ENCODE data around the gene NACC1. TPM values are rescaled to one million over a fixed set of nuclear protein-coding genes. Genes with fewer than 3 reads are reported as not detected.

Gene NACC1
- total RNA-seq, 1 experiment from 2014 or later = 126 TPM

DNA sequence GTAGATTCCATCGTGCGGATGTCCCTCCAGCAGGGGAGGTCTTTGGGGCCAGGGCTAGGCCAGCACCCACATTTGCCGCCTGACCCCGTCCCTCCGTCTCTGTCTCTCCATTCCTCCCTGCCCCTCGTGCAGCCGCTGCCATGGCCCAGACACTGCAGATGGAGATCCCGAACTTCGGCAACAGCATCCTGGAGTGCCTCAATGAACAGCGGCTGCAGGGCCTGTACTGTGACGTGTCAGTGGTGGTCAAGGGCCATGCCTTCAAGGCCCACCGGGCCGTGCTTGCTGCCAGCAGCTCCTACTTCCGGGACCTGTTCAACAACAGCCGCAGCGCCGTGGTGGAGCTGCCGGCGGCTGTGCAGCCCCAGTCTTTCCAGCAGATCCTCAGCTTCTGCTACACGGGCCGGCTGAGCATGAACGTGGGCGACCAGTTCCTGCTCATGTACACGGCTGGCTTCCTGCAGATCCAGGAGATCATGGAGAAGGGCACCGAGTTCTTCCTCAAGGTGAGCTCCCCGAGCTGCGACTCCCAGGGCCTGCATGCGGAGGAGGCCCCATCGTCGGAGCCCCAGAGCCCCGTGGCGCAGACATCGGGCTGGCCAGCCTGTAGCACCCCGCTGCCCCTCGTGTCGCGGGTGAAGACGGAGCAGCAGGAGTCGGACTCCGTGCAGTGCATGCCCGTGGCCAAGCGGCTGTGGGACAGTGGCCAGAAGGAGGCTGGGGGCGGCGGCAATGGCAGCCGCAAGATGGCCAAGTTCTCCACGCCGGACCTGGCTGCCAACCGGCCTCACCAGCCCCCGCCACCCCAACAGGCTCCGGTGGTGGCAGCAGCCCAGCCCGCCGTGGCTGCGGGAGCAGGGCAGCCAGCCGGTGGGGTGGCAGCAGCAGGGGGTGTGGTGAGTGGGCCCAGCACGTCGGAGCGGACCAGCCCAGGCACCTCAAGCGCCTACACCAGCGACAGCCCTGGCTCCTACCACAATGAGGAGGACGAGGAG, 17.3 kb downstream of the NACC1 start:
- DNase-seq (ENCODE audit: low spot score) = no peak
- POLR2A ChIA-PET (ENCODE audit: low non-redundant PET) = interaction anchor here (0.6 kb wide), 1 partner anchor 236 kb away, joined by 3 read pairs; no protein-coding TSS in a partner anchor
- H3K36me3 ChIP-seq (ENCODE audit: insufficient read depth, low read length, poor library complexity, severe bottlenecking) = peaks cover 49% of the 10 kb centered on the region
- H3K9me3 ChIP-seq (ENCODE audit: low read depth, low read length, poor library complexity, severe bottlenecking) = no peaks in the 10 kb centered on the region
- no peaks in the 10 kb centered on the region for H3K27me3 ChIP-seq (replicated peaks; ENCODE audit: insufficient read depth, low read depth, low read length, poor library complexity)
- no peak overlapping the region for H3K4me3 ChIP-seq (ENCODE audit: low read depth, low read length, poor library complexity, severe bottlenecking)
- BruUV-seq (replicated peaks) = no TSS peak
- no peak overlapping the region for H3K27ac ChIP-seq (ENCODE audit: low read depth, low read length, poor library complexity, severe bottlenecking)
- TF ChIP-seq, protein P1, sequence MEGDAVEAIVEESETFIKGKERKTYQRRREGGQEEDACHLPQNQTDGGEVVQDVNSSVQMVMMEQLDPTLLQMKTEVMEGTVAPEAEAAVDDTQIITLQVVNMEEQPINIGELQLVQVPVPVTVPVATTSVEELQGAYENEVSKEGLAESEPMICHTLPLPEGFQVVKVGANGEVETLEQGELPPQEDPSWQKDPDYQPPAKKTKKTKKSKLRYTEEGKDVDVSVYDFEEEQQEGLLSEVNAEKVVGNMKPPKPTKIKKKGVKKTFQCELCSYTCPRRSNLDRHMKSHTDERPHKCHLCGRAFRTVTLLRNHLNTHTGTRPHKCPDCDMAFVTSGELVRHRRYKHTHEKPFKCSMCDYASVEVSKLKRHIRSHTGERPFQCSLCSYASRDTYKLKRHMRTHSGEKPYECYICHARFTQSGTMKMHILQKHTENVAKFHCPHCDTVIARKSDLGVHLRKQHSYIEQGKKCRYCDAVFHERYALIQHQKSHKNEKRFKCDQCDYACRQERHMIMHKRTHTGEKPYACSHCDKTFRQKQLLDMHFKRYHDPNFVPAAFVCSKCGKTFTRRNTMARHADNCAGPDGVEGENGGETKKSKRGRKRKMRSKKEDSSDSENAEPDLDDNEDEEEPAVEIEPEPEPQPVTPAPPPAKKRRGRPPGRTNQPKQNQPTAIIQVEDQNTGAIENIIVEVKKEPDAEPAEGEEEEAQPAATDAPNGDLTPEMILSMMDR (conservative IDR thresholded peaks at IDR 0.05; ENCODE audit: low read depth, low read length) = no peak
- no peak for TF ChIP-seq EZH2 (IDR thresholded peaks at IDR 0.05; ENCODE audit: borderline replicate concordance, low read depth, low read length, poor library complexity, severe bottlenecking)
- intact Hi-C loops (cut with micrococcal nuclease; ENCODE audit: unreplicated experiment) = no loop called here
- CTCF ChIA-PET = interaction anchor here (0.5 kb wide), 1 partner anchor 11 kb away, joined by 4 read pairs; no protein-coding TSS in a partner anchor
- H3K4me1 ChIP-seq (ENCODE audit: insufficient read depth, low read length, poor library complexity, severe bottlenecking) = no peaks in the 10 kb centered on the region

DNA sequence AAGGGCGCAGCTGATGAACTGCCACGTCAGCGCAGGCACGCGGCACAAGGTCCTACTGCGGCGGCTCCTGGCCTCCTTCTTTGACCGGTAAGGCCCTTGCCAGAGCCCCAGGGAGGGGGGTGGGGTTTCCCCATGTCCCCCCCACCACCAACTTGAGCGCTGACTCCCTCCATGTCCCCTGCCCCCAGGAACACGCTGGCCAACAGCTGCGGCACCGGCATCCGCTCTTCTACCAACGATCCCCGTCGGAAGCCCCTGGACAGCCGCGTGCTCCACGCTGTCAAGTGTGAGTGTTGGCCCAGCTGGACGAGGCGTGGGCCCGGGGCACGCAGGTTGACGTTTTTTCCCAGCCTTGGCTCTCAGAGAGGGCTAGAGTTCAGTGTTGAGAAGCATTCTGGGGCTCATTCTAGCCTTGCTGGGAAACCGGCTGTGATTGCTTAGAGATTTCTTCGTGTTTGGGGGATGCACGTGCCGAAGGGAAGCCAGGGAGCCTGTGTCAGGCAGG, 19.3 kb downstream of the NACC1 start:
- Histone ChIP-seq H3K9me3 (ENCODE audit: low read depth, low read length, poor library complexity, severe bottlenecking) (no peaks in the 10 kb centered on the region), H3K27me3 (replicated peaks; ENCODE audit: insufficient read depth, low read depth, low read length, poor library complexity) (no peaks in the 10 kb centered on the region), H3K4me3 (ENCODE audit: low read depth, low read length, poor library complexity, severe bottlenecking) (no peak overlapping the region), H3K27ac (ENCODE audit: low read depth, low read length, poor library complexity, severe bottlenecking) (no peak overlapping the region), H3K4me1 (ENCODE audit: insufficient read depth, low read length, poor library complexity, severe bottlenecking) (no peaks in the 10 kb centered on the region), H3K36me3 (ENCODE audit: insufficient read depth, low read length, poor library complexity, severe bottlenecking) (peaks cover 49% of the 10 kb centered on the region)
- TF ChIP-seq, protein P1 (conservative IDR thresholded peaks at IDR 0.05; ENCODE audit: low read depth, low read length) = no peak
- TF ChIP-seq EZH2 (IDR thresholded peaks at IDR 0.05; ENCODE audit: borderline replicate concordance, low read depth, low read length, poor library complexity, severe bottlenecking) = no peak
- BruUV-seq (replicated peaks) = no TSS peak
- CTCF ChIA-PET = no interaction called here
- no peak for DNase-seq (ENCODE audit: low spot score)
- POLR2A ChIA-PET (ENCODE audit: low non-redundant PET) = interaction anchor here (0.6 kb wide), 1 partner anchor 127 kb away, joined by 3 read pairs; no protein-coding TSS in a partner anchor
- intact Hi-C loops (cut with micrococcal nuclease; ENCODE audit: unreplicated experiment) = no loop called here

DNA sequence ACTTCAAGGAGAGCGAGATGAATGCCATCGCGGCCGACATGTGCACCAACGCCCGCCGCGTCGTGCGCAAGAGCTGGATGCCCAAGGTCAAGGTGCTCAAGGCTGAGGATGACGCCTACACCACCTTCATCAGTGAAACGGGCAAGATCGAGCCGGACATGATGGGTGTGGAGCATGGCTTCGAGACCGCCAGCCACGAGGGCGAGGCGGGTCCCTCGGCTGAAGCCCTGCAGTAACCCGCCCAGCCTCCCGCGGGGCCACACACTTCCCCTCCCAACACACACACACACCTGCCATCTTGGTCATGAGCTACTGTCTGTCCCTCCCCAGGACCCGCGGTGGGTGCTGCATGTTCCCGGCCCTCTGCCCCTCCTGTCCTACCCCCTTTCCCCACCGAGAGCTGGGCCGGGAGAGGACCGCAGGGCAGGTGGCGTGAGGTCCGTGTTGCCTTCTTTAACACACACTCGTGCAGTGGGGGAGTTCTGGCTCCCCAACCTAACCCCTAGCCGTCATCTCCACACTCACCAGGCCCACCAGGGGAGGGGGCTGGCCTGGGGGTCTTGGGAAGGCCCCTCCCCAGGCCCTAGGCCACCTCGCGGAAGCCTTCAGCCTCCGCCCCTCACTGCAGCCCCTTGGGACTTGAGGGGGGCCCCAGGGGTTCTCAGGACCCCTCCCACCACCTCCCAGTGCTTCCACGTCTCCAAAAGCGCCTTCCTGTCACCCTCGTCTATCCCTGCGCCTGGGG, 20.3 kb downstream of the NACC1 start:
- intact Hi-C loops (cut with micrococcal nuclease; ENCODE audit: unreplicated experiment) = no loop called here
- POLR2A ChIA-PET (ENCODE audit: low non-redundant PET) = no interaction called here
- H3K27me3 ChIP-seq (replicated peaks; ENCODE audit: insufficient read depth, low read depth, low read length, poor library complexity) = no peaks in the 10 kb centered on the region
- H3K27ac ChIP-seq (ENCODE audit: low read depth, low read length, poor library complexity, severe bottlenecking) = peak overlapping the region; percentile 57
- peaks cover 49% of the 10 kb centered on the region for H3K36me3 ChIP-seq (ENCODE audit: insufficient read depth, low read length, poor library complexity, severe bottlenecking)
- H3K9me3 ChIP-seq (ENCODE audit: low read depth, low read length, poor library complexity, severe bottlenecking) = no peaks in the 10 kb centered on the region
- no TSS peak for BruUV-seq (replicated peaks)
- TF ChIP-seq EZH2 (IDR thresholded peaks at IDR 0.05; ENCODE audit: borderline replicate concordance, low read depth, low read length, poor library complexity, severe bottlenecking) = no peak
- TF ChIP-seq, protein P1 (conservative IDR thresholded peaks at IDR 0.05; ENCODE audit: low read depth, low read length) = no peak
- no peak overlapping the region for H3K4me3 ChIP-seq (ENCODE audit: low read depth, low read length, poor library complexity, severe bottlenecking)
- DNase-seq (ENCODE audit: low spot score) = no peak
- no peaks in the 10 kb centered on the region for H3K4me1 ChIP-seq (ENCODE audit: insufficient read depth, low read length, poor library complexity, severe bottlenecking)
- CTCF ChIA-PET = no interaction called here

Measured in A673 (cell line).